SK-N-SH (cell line): ENCODE results near the gene RPL7L1. TPM values are rescaled to one million over a fixed set of nuclear protein-coding genes. Genes with fewer than 3 reads are reported as not detected.

Source experiments
- CTCF ChIA-PET: fragments of 300-600, 350-600 bp; formaldehyde crosslinking; extraction: SDS; loops from one replicate; lab custom pipeline; 2021; lab: Yijun Ruan, JAX
- POLR2A ChIA-PET: fragments of 350-600 bp; sonication (Branson Sonifier 250); formaldehyde crosslinking; extraction: SDS; loops from one replicate; lab custom pipeline; 2020; ENCODE audit warnings: antibody characterized with exemption, inconsistent platforms; lab: Yijun Ruan, JAX
- DNase-seq: peaks from one replicate; pipeline ENCODE4 v3.0.0; 2012
- H2AFZ ChIP-seq: fragments of 200-600 bp; sonication (generic); 2 replicates; pipeline ENCODE4 v1.8.1; 2016; ENCODE audit warnings: antibody characterized with exemption, mild to moderate bottlenecking, low read depth
- H3F3A ChIP-seq: fragments of 200-600 bp; sonication (generic); replicated peaks from 2 replicates; pipeline ENCODE3; 2016; ENCODE audit warnings: antibody characterized with exemption, mild to moderate bottlenecking; ENCODE audit not compliant: insufficient read depth
- H3K27ac ChIP-seq, 2 experiments: fragments of 200-500 bp in 1 of 2; fragments of 200-600 bp in 1 of 2; sonication (Bioruptor generic) in 1 of 2; sonication (generic), shearing (Covaris generic) in 1 of 2; 2 replicates each; pipeline versions ENCODE4 v1.5.1 to v1.6.1; 2014 to 2016; ENCODE audit warnings: low read depth in 2 of 2, inconsistent platforms in 1 of 2, low read length in 1 of 2, mild to moderate bottlenecking in 1 of 2, mixed read lengths in 1 of 2
- H3K27me3 ChIP-seq: fragments of 200-600 bp; sonication (generic), shearing (Covaris generic); 2 replicates; pipeline ENCODE4 v1.6.1; 2016; ENCODE audit warnings: mixed run types; ENCODE audit not compliant: insufficient read depth
- H3K36me3 ChIP-seq, 2 experiments: fragments of 200-500 bp in 1 of 2; fragments of 200-600 bp in 1 of 2; sonication (Bioruptor generic) in 1 of 2; sonication (generic) in 1 of 2; replicated peaks in 1 of 2; 2 replicates each; pipeline versions ENCODE3 to v1.5.1; 2014 to 2016; ENCODE audit warnings: low read length in 1 of 2, mild to moderate bottlenecking in 1 of 2; ENCODE audit not compliant: insufficient read depth in 2 of 2, control insufficient read depth in 1 of 2
- H3K4me1 ChIP-seq, 2 experiments: fragments of 200-500 bp in 1 of 2; fragments of 200-600 bp in 1 of 2; sonication (Bioruptor generic) in 1 of 2; sonication (generic), shearing (Covaris generic) in 1 of 2; 2 replicates each; pipeline versions ENCODE4 v1.5.1 to v1.6.1; 2014 to 2016; ENCODE audit warnings: low read depth in 1 of 2, low read length in 1 of 2, mixed run types in 1 of 2; ENCODE audit not compliant: insufficient read depth in 2 of 2, control insufficient read depth in 1 of 2
- H3K4me2 ChIP-seq: fragments of 200-600 bp; sonication (generic), shearing (Covaris generic); 2 replicates; pipeline ENCODE4 v1.6.1; 2017; ENCODE audit warnings: mixed run types
- H3K4me3 ChIP-seq, 2 experiments: fragments of 200-500 bp in 1 of 2; fragments of 200-600 bp in 1 of 2; sonication (Bioruptor generic) in 1 of 2; sonication (generic), shearing (Covaris generic) in 1 of 2; 2 replicates each; pipeline versions ENCODE4 v1.5.1 to v1.8.1; 2014 to 2016; ENCODE audit warnings: low read depth in 2 of 2, inconsistent platforms in 1 of 2, low read length in 1 of 2, mild to moderate bottlenecking in 1 of 2, mixed read lengths in 1 of 2, moderate library complexity in 1 of 2
- H3K79me2 ChIP-seq: fragments of 200-600 bp; sonication (generic); 2 replicates; pipeline ENCODE4 v1.8.1; 2017; ENCODE audit warnings: mild to moderate bottlenecking; ENCODE audit not compliant: insufficient read depth
- H3K9ac ChIP-seq: fragments of 200-600 bp; sonication (generic); 2 replicates; pipeline ENCODE4 v1.6.1; 2017; ENCODE audit warnings: mixed run types
- H3K9me2 ChIP-seq: fragments of 200-600 bp; sonication (generic); 2 replicates; pipeline ENCODE4 v1.6.1; 2017; ENCODE audit warnings: mixed run types
- H3K9me3 ChIP-seq: fragments of 200-600 bp; sonication (generic); 2 replicates; pipeline ENCODE4 v1.6.1; 2017; ENCODE audit warnings: mixed run types, mild to moderate bottlenecking, moderate library complexity
- H4K20me1 ChIP-seq: fragments of 200-600 bp; sonication (generic); 2 replicates; pipeline ENCODE4 v1.6.1; 2017; ENCODE audit warnings: mild to moderate bottlenecking, mixed run types; ENCODE audit not compliant: insufficient read depth
- ELF1 ChIP-seq: IDR thresholded peaks from 2 replicates; pipeline ENCODE4 v1.4.0; 2012
- EP300 ChIP-seq, 2 experiments: IDR thresholded peaks; 2 replicates each; pipeline versions ENCODE4 v1.4.0 to v1.6.1; 2012; ENCODE audit warnings: borderline replicate concordance in 1 of 2, low read depth in 1 of 2, low read length in 1 of 2
- EZH2phosphoT487 ChIP-seq: fragments of 200-600 bp; sonication (generic); IDR thresholded peaks from 2 replicates; pipeline ENCODE4 v1.6.1; 2017; ENCODE audit warnings: low read depth, mixed run types, mild to moderate bottlenecking, antibody characterized with exemption, moderate library complexity, borderline replicate concordance
- FOSL2 ChIP-seq: IDR thresholded peaks from 2 replicates; pipeline ENCODE4 v1.4.0; 2012; ENCODE audit warnings: low read depth, mild to moderate bottlenecking, moderate library complexity, borderline replicate concordance
- FOXM1 ChIP-seq: IDR thresholded peaks from 2 replicates; pipeline ENCODE4 v1.4.0; 2012; ENCODE audit warnings: low read depth, mild to moderate bottlenecking
- MEF2A ChIP-seq: IDR thresholded peaks from 2 replicates; pipeline ENCODE4 v1.4.0; 2012; ENCODE audit warnings: low read depth, borderline replicate concordance
- NFIC ChIP-seq: IDR thresholded peaks from 2 replicates; pipeline ENCODE4 v1.4.0; 2012; ENCODE audit warnings: borderline replicate concordance
- POLR2AphosphoS5 ChIP-seq: IDR thresholded peaks from 2 replicates; pipeline ENCODE4 v1.6.1; 2012; ENCODE audit warnings: low read depth, low read length
- RFX5 ChIP-seq: IDR thresholded peaks from 2 replicates; pipeline ENCODE4 v1.6.1; 2012; ENCODE audit warnings: mild to moderate bottlenecking, improper control_type of control experiment, low read length
- TEAD4 ChIP-seq: IDR thresholded peaks from 2 replicates; pipeline ENCODE4 v1.4.0; 2012; ENCODE audit warnings: mild to moderate bottlenecking, borderline replicate concordance; ENCODE audit not compliant: insufficient read depth
- WGBS: methylation state at CpG from one replicate; pipeline ENCODE4 v1.1.6; 2017; ENCODE audit warnings: low lambda C conversion rate; 5-methylcytosine and 5-hydroxymethylcytosine counted together
- polyA plus RNA-seq, 3 experiments: library from polyadenylated mRNA; depleted of rRNA; stranded (reverse); fragments of >200 nt; gene quantifications; 2 replicates each; pipeline ENCODE4 v1.2.3, GENCODE V29; 2012
- TF ChIP-seq, protein P1 (sequence below): IDR thresholded peaks from 2 replicates; pipeline ENCODE4 v1.4.0; 2012; ENCODE audit warnings: low read depth, borderline replicate concordance
- TF ChIP-seq, protein P2 (sequence below): IDR thresholded peaks from 2 replicates; pipeline ENCODE4; 2012

RPL7L1 gene
- polyA plus RNA-seq, 1 of the 3 experiments (the other 2 are of a cell fraction): 22.1 TPM

DNA sequence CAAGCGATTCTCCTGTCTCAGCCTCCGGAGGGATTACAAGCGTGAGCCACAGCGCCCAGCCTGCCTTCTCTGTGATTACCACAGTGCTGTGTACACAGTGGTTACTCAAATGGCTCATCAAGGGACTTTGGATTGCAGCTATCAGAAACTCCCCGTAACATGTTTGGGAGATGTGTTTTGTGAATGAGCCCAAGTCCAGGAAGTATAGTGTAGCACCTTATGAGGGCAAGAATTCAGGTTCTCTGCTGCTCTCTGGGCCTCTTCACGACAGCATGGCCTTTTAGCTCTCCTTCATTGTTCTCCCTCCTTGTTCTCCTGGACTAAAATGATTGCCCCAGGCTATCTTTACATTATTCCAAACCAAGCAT is 34.1 kb upstream of the RPL7L1 start:
- Histone ChIP-seq H3K9me2 (no peaks in the 10 kb centered on the region), H3K27me3 (no peaks in the 10 kb centered on the region), H3K4me2 (no peak overlapping the region), H3F3A (no peaks in the 10 kb centered on the region), H3K27ac (no peak overlapping the region), H3K4me3 (no peak overlapping the region), H3K79me2 (no peaks in the 10 kb centered on the region), H2AFZ (no peak overlapping the region), H3K9me3 (no peaks in the 10 kb centered on the region), H3K36me3 (peaks cover 0 to 4% of the 10 kb centered on the region in 2 experiments), H3K4me1 (no peaks in the 10 kb centered on the region), H4K20me1 (no peaks in the 10 kb centered on the region), H3K9ac (no peak overlapping the region)
- WGBS: 95% methylated on average over 6 of the region's 6 CpGs
- ChIA-PET CTCF (interaction anchor here (1.4 kb wide), 1 partner anchor 184 kb away, joined by 3 read pairs; no protein-coding TSS in a partner anchor), POLR2A (interaction anchor here (0.6 kb wide), 1 partner anchor 38 kb away, joined by 3 read pairs; no protein-coding TSS in a partner anchor)
- DNase-seq: no peak
- TF ChIP-seq RFX5: no peak
- no peak for TF ChIP-seq FOXM1
- TF ChIP-seq, protein P1, sequence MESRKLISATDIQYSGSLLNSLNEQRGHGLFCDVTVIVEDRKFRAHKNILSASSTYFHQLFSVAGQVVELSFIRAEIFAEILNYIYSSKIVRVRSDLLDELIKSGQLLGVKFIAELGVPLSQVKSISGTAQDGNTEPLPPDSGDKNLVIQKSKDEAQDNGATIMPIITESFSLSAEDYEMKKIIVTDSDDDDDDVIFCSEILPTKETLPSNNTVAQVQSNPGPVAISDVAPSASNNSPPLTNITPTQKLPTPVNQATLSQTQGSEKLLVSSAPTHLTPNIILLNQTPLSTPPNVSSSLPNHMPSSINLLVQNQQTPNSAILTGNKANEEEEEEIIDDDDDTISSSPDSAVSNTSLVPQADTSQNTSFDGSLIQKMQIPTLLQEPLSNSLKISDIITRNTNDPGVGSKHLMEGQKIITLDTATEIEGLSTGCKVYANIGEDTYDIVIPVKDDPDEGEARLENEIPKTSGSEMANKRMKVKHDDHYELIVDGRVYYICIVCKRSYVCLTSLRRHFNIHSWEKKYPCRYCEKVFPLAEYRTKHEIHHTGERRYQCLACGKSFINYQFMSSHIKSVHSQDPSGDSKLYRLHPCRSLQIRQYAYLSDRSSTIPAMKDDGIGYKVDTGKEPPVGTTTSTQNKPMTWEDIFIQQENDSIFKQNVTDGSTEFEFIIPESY: no peak
- no peak for TF ChIP-seq FOSL2
- TF ChIP-seq EP300 (IDR thresholded peaks at IDR 0.05; ENCODE audit: borderline replicate concordance in 1 of 2, low read depth in 1 of 2, low read length in 1 of 2): no peak
- no peak for TF ChIP-seq ELF1

DNA sequence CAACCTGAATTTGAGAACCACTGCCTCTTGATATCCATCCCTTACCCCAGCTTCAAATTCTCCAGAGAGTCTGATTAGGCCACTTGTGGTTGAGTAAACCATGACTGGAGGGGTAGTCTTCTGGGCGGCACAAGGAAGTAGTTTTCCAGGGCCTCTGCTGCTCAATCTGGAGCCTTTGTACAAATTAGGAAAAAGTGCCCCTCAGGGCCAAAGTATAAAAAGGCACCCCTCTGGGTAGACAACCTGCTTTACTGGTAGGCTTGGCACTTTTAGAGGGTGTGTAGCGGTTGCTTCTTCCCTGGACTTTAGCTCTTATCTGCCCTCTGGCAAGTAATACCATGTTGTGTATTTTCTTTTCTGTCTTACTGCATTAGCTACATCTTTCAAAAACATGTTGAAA is 32.9 kb upstream of the RPL7L1 start:
- H3K27me3 ChIP-seq: no peaks in the 10 kb centered on the region
- H3K27ac ChIP-seq: no peak overlapping the region
- no peak overlapping the region for H3K9ac ChIP-seq
- H2AFZ ChIP-seq: no peak overlapping the region
- H3K4me3 ChIP-seq: no peak overlapping the region
- H3K79me2 ChIP-seq: 0 out of 2 replicates have a peak, but pooled peaks cover 2% of the 10 kb centered on the region
- no peak overlapping the region for H3K4me2 ChIP-seq
- no peaks in the 10 kb centered on the region for H3K4me1 ChIP-seq
- ChIA-PET POLR2A (no interaction called here), CTCF (interaction anchor here (1.4 kb wide), 1 partner anchor 185 kb away, joined by 3 read pairs; no protein-coding TSS in a partner anchor)
- WGBS: 100% methylated on average over 2 of the region's 2 CpGs
- DNase-seq: no peak
- no peaks in the 10 kb centered on the region for H3F3A ChIP-seq
- no peaks in the 10 kb centered on the region for H3K9me2 ChIP-seq
- H4K20me1 ChIP-seq: no peaks in the 10 kb centered on the region
- H3K9me3 ChIP-seq: no peaks in the 10 kb centered on the region
- TF ChIP-seq POLR2AphosphoS5 (no peak), EZH2phosphoT487 (no peak), EP300 (IDR thresholded peaks at IDR 0.05; ENCODE audit: borderline replicate concordance in 1 of 2, low read depth in 1 of 2, low read length in 1 of 2) (no peak), MEF2A (no peak), NFIC (no peak), TEAD4 (no peak)
- TF ChIP-seq, protein P2, sequence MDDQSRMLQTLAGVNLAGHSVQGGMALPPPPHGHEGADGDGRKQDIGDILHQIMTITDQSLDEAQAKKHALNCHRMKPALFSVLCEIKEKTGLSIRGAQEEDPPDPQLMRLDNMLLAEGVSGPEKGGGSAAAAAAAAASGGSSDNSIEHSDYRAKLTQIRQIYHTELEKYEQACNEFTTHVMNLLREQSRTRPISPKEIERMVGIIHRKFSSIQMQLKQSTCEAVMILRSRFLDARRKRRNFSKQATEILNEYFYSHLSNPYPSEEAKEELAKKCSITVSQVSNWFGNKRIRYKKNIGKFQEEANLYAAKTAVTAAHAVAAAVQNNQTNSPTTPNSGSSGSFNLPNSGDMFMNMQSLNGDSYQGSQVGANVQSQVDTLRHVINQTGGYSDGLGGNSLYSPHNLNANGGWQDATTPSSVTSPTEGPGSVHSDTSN: no peak
- TF ChIP-seq, protein P1: no peak
- peaks cover 0 to 4% of the 10 kb centered on the region in 2 experiments for H3K36me3 ChIP-seq
